HG02759 (cell line): Measurements from ENCODE around the gene NTF3.

Source experiments
- ATAC-seq: cut with Tn5 transposase; IDR thresholded peaks from one replicate; pipeline ENCODE4 v1.9.1; 2021; ENCODE audit warnings: mild to moderate bottlenecking, moderate library complexity; ENCODE audit not compliant: unreplicated experiment

The NTF3 gene

GRCh38 chr12:5485454-5485853 is 53.5 kb downstream of the NTF3 start:
- no peak for ATAC-seq

- ATAC-seq, result no peak
Observed at GRCh38 chr12:5487076-5487475, 55.2 kb downstream of the NTF3 start.

- no peak for ATAC-seq
Observed at GRCh38 chr12:5487948-5488625, 56.2 kb downstream of the NTF3 start.

GRCh38 chr12:5488626-5488955 is 56.7 kb downstream of the NTF3 start:
- ATAC-seq, result no peak

GRCh38 chr12:5489017-5489416 is 57.1 kb downstream of the NTF3 start:
- ATAC-seq, result no peak

- no peak for ATAC-seq
Observed at GRCh38 chr12:5489760-5490406, 58.0 kb downstream of the NTF3 start.

GRCh38 chr12:5492562-5492961 is 60.7 kb downstream of the NTF3 start:
- ATAC-seq, result no peak

GRCh38 chr12:5493018-5493417 is 61.1 kb downstream of the NTF3 start:
- no peak for ATAC-seq

- ATAC-seq, result no peak
Observed at GRCh38 chr12:5494343-5494742, 62.4 kb downstream of the NTF3 start.

GRCh38 chr12:5497329-5498053 is 65.6 kb downstream of the NTF3 start:
- no peak for ATAC-seq

GRCh38 chr12:5498076-5498475 is 66.2 kb downstream of the NTF3 start:
- ATAC-seq, result no peak

GRCh38 chr12:5498806-5499205 is 66.9 kb downstream of the NTF3 start:
- ATAC-seq, result no peak

- ATAC-seq, result no peak
Observed at GRCh38 chr12:5499566-5500330, 67.8 kb downstream of the NTF3 start.

GRCh38 chr12:5500331-5500659 is 68.4 kb downstream of the NTF3 start:
- no peak for ATAC-seq

GRCh38 chr12:5503774-5504173 is 71.9 kb downstream of the NTF3 start:
- no peak for ATAC-seq

GRCh38 chr12:5505116-5505515 is 73.2 kb downstream of the NTF3 start:
- no peak for ATAC-seq

GRCh38 chr12:5505751-5506150 is 73.8 kb downstream of the NTF3 start:
- ATAC-seq, result no peak

- no peak for ATAC-seq
Observed at GRCh38 chr12:5506295-5506694, 74.4 kb downstream of the NTF3 start.

GRCh38 chr12:5506821-5507231 is 74.9 kb downstream of the NTF3 start:
- ATAC-seq, result no peak

GRCh38 chr12:5507401-5507935 is 75.6 kb downstream of the NTF3 start:
- no peak for ATAC-seq

GRCh38 chr12:5507944-5508343 is 76.0 kb downstream of the NTF3 start:
- no peak for ATAC-seq
